ENCODE measurements around the gene PPM1H.

- TF ChIP-seq EP300 (IDR thresholded peaks at IDR 0.05) (no peak), CTCF (IDR thresholded peaks at IDR 0.05) (no peak), POLR2A (IDR thresholded peaks at IDR 0.05) (no peak), POLR2AphosphoS5 (IDR thresholded peaks at IDR 0.05) (no peak)
Observed at GRCh38 chr12:62655666-62656151, 279.2 kb downstream of the PPM1H start.

Data from stomach (tissue), 4 donors.